ENCODE measurements around the gene STXBP3. TPM values are rescaled to one million over a fixed set of nuclear protein-coding genes. Genes with fewer than 3 reads are reported as not detected.

The STXBP3 gene
- total and polyA plus RNA-seq, 2 donors (not counting 1 experiment from before 2014, with no cell fraction given) = 13.3 to 78.1 TPM

GRCh38 chr1:108699375-108700332, 46.8 kb upstream of the STXBP3 start:
- H3K27ac ChIP-seq (ENCODE audit: low read length in 2 of 2) = no peak overlapping the region
- DNase-seq (no peak), ATAC-seq (ENCODE audit: low read depth) (no peak)
- H3K9ac ChIP-seq (ENCODE audit: low read length) = no peak overlapping the region
- peaks cover 3 to 14% of the 10 kb centered on the region in 2 donors for H3K4me1 ChIP-seq (ENCODE audit: control insufficient read depth in 2 of 2, insufficient read depth in 2 of 2, low read length in 2 of 2)
- peaks cover 26% of the 10 kb centered on the region for H3K79me2 ChIP-seq (ENCODE audit: control insufficient read depth, insufficient read depth, low read length)
- no peak overlapping the region for H3K4me2 ChIP-seq (replicated peaks; ENCODE audit: low read depth, low read length, poor library complexity, severe bottlenecking)
- peaks cover 24% of the 10 kb centered on the region for H3K4me1 Mint-ChIP-seq
- H3K9me3 ChIP-seq (ENCODE audit: control extremely low read depth in 1 of 3, control insufficient read depth in 2 of 3, insufficient read depth in 1 of 3, low read length in 2 of 3) = no peaks in the 10 kb centered on the region
- no peak overlapping the region for H2AFZ ChIP-seq (ENCODE audit: insufficient read depth, low read depth, low read length, poor library complexity, severe bottlenecking)
- WGBS (ENCODE audit: insufficient coverage) = 93% methylated on average over 16 of the region's 22 CpGs
- CTCF ChIA-PET = no interaction called here
- TF ChIP-seq EZH2 (IDR thresholded peaks at IDR 0.05; ENCODE audit: borderline replicate concordance, insufficient read depth, low read depth, low read length, poor library complexity, severe bottlenecking) = no peak
- peak; percentile 16 for TF ChIP-seq CTCF (IDR thresholded peaks at IDR 0.05)
- POLR2A ChIA-PET = no interaction called here
- peaks cover 22% of the 10 kb centered on the region for H4K20me1 ChIP-seq (ENCODE audit: control insufficient read depth, insufficient read depth, low read length, poor library complexity, severe bottlenecking)
- no peak overlapping the region for H3K4me3 Mint-ChIP-seq
- H3K27me3 Mint-ChIP-seq = no peaks in the 10 kb centered on the region
- H3K27ac Mint-ChIP-seq = no peak overlapping the region
- no peaks in the 10 kb centered on the region for H3K9me3 Mint-ChIP-seq (ENCODE audit: insufficient read depth)
- intact Hi-C loops (cut with micrococcal nuclease) = no loop called here
- no peak overlapping the region for H3K4me3 ChIP-seq (ENCODE audit: control extremely low read depth in 1 of 5, extremely low read depth in 1 of 5, insufficient read depth in 1 of 5, low read depth in 2 of 5, low read length in 4 of 5)
- peaks cover 11 to 62% of the 10 kb centered on the region in 2 experiments for H3K36me3 ChIP-seq (replicated peaks in 1 of 2; ENCODE audit: control extremely low read depth in 1 of 2, control insufficient read depth in 1 of 2, extremely low read depth in 1 of 2, insufficient read depth in 2 of 2, low read length in 1 of 2)
- no peaks in the 10 kb centered on the region for H3K27me3 ChIP-seq (replicated peaks in 1 of 4; ENCODE audit: control extremely low read depth in 1 of 4, control insufficient read depth in 3 of 4, insufficient read depth in 4 of 4, low read length in 3 of 4)

Data from B cell (primary cell).